LNCAP (cell line): ENCODE results near the gene RAET1G.

Experiments used
- TF ChIP-seq, protein P1 (sequence below): fragments of 450-650 bp; IDR thresholded peaks from 2 replicates; pipeline ENCODE4 v1.5.1; 2017; ENCODE audit warnings: mild to moderate bottlenecking

Gene RAET1G

DNA sequence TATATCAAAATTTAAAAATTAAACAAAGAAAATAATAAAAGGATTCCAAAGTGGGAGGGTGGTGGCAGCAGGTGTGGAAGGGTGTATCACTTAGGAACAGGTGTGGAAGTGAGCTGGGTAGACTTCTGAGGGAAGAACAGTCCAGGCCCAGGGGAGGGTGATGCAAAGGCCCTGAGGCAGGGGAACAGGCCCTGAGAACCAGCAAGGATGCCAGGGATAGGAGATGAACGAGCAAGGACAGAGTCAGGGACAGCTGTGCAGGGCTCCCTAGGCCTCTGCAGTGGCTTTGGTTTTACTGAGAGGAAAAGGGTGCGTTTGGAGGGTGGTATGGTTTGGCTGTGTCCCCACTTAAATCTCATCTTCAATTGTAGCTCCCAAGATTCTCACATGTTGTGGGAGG lies 15.6 kb downstream of the RAET1G start:
- TF ChIP-seq, protein P1, sequence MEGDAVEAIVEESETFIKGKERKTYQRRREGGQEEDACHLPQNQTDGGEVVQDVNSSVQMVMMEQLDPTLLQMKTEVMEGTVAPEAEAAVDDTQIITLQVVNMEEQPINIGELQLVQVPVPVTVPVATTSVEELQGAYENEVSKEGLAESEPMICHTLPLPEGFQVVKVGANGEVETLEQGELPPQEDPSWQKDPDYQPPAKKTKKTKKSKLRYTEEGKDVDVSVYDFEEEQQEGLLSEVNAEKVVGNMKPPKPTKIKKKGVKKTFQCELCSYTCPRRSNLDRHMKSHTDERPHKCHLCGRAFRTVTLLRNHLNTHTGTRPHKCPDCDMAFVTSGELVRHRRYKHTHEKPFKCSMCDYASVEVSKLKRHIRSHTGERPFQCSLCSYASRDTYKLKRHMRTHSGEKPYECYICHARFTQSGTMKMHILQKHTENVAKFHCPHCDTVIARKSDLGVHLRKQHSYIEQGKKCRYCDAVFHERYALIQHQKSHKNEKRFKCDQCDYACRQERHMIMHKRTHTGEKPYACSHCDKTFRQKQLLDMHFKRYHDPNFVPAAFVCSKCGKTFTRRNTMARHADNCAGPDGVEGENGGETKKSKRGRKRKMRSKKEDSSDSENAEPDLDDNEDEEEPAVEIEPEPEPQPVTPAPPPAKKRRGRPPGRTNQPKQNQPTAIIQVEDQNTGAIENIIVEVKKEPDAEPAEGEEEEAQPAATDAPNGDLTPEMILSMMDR: no peak

DNA sequence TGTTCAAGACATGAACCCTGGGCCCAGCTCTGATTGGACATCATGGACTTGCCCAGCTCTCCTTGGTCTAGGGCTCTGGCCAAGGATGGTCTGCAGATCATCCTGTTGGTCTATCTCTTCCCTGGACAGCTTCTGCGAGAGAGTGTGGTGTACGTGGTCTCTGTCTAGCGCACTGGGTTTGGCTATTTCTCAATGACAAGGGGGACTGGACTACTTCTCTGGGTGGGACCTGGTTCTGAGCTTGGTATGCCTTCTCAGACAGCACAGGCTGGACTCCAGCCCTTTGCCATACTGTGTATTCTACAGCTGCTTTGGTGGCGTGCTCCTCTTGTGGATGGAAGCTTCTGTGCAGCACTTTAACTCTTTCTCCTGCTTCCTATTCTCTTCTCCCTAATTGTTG lies 16.5 kb downstream of the RAET1G start:
- TF ChIP-seq, protein P1: no peak

DNA sequence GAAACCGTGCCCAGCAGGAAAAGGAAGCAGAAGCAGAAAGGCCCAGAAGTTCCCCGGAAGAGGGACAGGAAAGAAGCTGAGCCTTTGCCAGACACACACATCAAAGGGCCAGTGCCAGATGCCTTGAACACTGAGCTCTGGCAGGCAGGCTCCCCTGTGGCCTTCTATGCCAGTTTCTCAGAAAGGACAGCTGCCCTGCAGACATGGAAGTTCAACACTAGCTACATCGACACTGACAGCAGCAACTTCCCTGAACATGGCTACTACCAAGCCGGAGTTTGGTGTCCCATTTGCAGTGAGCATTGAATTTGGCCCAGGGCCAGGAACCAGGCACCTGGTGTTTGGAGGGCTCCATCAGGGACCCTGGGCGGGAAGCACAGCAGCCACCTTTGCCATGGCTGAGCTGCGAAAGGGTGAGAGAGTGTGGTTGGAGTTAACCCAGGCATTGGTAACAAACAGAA lies 17.0 kb downstream of the RAET1G start:
- TF ChIP-seq, protein P1: no peak

DNA sequence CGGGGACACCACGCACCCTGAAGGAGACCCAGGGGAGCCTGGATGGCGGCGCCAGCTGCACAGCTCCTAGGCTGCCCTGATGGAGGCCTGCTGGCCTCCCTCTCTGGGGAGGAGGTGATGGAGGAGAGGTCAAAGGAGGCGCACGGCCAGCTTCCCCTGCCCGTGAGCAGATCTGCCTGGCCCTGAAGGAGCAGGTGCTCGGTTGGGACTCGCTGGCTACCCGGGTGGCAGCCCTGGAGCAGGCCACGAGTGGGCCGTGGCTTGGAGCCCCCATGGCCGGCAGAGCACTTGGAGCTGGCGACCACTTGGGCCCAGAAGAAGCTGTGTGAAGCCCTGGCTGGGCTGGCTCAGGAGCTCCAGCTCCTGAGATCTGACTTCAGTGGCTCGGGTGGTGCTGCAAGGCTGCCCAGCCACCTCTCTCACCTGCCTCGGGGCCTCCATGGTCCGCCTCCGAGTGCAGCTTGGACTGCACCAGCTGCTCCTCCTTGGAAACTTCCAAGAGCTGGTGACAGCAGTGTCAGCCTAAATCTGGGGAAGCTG lies 17.5 kb downstream of the RAET1G start:
- TF ChIP-seq, protein P1: no peak

DNA sequence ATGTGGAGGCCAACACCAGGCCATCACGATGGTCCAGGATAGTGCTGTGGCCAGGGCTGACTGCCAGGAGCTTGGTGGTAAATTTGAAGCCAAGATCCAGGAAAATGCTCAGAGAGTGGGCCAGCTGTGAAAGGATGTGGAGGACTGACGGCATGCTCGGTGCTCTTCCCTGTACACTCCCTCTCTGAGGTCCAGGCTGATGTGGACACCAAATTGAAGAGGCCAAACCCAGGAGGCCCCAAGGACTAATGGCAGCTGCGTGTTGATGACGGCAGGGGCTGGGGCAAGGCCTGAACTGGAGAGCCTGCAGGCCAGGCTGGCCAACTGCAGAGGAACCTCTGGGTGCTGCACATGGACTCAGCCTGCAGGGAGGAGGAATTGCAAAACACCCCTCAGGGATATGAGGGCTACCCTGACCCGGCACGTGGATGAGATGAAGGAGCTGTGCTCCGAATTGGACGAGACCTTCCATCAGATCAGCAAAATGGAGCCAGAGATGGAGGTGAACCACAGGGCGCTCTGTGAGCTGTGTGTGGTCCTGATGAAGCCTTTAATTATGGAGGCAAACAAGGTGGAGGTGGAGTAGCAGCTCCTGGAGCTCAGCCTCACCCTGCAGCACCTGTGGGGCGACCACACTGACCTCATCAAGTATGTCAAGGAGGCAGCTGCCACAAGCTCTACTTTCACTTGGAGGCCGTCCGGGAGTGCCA lies 18.1 kb downstream of the RAET1G start:
- TF ChIP-seq, protein P1: no peak

DNA sequence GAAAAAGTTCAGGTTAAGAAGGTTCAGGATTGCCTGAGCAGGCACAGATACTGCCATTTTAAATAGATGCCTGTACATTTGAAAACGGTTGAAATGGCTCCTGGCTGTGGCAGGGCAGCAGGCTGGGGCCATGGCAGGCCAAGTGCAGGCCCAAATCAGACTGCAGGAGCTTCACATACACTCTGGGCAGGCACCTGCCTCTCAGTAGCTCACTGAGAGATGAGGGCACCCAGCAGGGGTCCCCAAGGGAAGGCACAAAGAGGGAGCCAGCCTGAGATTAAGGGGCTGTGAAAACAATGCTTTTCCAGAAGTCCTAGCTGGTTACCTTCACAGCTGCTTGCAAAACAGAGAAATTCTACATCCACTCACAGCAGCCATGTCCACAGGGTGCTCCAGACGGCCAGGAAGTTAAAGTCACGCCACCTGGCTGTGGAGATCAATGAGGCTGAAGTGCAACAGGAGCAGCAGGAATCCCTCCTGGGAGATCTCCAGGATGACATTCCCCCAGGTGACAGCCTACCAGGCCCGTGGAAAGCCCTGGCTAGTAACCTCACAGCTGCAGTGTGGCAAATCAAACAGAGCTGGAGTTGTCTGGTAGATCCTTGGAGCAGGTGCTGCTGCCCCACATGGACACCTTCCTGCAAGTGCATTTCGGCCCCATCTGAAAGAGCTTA lies 18.8 kb downstream of the RAET1G start:
- TF ChIP-seq, protein P1: no peak

DNA sequence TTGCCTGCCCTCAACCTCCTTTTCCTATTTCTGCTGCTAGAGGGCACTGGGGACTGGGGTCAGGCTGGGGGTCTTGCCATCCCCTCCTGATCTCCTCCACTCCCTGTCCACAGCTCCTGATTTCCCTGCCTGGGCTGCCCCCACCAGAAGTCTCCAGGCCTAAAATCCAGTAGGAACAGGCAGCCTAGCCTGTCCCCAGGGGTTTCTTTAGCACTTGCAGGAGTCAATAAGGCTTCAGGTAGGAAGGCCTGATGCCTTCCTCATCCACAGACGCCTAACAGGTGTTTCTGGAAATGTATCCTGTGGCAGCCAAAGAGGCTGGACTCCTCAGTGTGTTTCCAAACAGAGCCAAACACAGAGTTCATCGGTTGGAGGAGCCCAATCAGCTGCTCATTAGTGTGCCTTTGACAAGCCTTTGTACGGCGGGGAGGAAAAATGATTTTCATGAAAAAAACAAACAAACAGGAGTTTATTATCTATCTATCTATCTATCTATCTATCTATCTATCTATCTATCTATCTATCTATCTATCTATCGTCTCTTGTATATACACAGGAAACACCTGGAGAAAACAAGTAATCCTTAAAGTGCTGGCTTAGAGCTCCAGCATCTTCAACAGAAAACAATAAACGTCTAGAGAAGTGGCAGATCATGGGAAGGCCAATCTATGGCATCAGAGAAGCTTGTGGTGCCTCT lies 21.3 kb downstream of the RAET1G start:
- TF ChIP-seq, protein P1: no peak
